AG09309 (cell line): ENCODE results near the gene RABGAP1L.

Source experiments
- DNase-seq: peaks from one replicate; pipeline ENCODE4 v3.0.0-alpha.2; 2010; ENCODE audit warnings: low read depth
- H3K4me3 ChIP-seq: 2 replicates; pipeline ENCODE4 v1.5.1; 2011; ENCODE audit warnings: mild to moderate bottlenecking, low read depth, low read length, moderate library complexity; ENCODE audit not compliant: control insufficient read depth
- TF ChIP-seq, protein P1 (sequence below): IDR thresholded peaks from 2 replicates; pipeline ENCODE4 v1.5.1; 2011; ENCODE audit warnings: mild to moderate bottlenecking, low read depth, low read length, inconsistent platforms; ENCODE audit not compliant: insufficient read depth, control insufficient read depth; ENCODE audit errors: missing control alignments

RABGAP1L gene

DNA sequence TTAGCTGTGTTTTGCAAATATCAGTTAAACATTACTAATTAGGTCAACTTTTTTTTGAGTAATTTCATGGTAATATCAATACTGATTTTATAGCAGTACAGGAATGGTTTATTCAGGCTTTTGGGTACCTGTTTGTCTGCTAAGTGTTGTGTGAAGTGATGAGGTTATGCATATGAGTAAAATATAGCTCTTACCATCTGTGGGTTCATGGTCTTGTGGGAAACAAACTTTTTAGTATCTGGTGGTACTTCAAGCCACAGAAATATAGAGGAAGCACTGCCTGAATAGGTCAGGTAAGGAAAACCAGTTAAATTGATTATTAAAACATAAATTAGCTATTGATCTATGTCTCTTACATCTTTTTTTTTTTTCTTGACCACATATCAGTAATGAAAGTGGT, 113.9 kb downstream of the RABGAP1L start:
- no peak overlapping the region for H3K4me3 ChIP-seq
- TF ChIP-seq, protein P1, sequence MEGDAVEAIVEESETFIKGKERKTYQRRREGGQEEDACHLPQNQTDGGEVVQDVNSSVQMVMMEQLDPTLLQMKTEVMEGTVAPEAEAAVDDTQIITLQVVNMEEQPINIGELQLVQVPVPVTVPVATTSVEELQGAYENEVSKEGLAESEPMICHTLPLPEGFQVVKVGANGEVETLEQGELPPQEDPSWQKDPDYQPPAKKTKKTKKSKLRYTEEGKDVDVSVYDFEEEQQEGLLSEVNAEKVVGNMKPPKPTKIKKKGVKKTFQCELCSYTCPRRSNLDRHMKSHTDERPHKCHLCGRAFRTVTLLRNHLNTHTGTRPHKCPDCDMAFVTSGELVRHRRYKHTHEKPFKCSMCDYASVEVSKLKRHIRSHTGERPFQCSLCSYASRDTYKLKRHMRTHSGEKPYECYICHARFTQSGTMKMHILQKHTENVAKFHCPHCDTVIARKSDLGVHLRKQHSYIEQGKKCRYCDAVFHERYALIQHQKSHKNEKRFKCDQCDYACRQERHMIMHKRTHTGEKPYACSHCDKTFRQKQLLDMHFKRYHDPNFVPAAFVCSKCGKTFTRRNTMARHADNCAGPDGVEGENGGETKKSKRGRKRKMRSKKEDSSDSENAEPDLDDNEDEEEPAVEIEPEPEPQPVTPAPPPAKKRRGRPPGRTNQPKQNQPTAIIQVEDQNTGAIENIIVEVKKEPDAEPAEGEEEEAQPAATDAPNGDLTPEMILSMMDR = no peak
- no peak for DNase-seq

DNA sequence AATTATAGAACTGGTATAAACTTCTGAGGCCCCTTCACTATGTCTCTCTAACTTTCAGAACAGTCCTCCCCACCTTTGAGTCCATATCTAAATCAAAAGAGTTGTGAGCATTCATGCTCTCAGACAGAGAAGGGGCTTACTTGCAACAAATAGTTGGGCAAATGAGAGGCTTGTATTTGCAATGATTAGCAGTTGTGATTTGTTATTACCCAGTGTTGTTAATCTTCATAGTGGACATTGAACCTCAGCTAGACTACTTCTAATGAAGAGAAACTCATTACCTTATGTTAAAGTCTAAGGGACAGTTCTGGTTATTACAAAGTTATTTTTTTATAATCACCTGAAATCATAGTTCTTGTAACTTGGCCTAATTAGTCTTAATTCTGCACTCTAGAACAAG, 114.5 kb downstream of the RABGAP1L start:
- no peak for DNase-seq
- TF ChIP-seq, protein P1 = no peak
- H3K4me3 ChIP-seq = no peak overlapping the region

DNA sequence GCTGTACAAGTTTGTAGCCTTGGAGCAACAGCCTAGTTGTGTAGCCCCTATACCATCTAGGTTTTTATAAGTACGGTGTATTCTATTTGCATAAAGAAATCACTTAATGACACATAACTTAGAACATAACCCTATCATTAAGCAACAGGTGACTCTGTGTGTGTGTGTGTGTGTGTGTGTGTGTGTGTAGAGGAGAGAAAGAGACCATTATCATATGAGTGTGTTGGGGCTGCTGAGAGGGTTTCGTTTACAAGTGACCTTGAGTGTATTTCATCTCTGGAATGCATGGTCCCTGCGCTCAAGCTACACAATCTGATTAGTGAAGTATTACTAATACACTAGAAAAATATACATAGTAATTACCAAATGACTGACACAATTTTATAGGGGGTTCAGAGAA, 115.1 kb downstream of the RABGAP1L start:
- DNase-seq = no peak
- TF ChIP-seq, protein P1 = no peak
- H3K4me3 ChIP-seq = no peak overlapping the region

DNA sequence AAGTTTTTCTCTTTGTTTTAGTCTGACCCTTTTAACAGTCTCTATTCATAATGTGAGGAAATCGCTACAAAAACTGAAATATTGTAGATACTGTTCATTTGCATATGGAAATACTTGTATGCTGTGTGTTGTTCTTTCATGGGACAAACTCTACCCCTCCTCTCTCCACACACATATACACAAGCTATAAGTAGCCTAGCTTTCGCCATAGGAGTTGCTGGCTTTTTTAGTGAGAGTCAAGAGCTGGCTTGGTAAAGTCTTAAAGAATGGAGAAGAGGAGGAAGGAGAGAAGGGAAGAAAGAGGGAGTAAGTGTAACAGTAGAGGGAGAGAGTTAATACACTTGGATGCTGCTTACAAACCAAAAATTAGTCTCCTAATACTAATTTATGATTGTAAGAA, 115.6 kb downstream of the RABGAP1L start:
- no peak overlapping the region for H3K4me3 ChIP-seq
- DNase-seq = no peak
- TF ChIP-seq, protein P1 = no peak

DNA sequence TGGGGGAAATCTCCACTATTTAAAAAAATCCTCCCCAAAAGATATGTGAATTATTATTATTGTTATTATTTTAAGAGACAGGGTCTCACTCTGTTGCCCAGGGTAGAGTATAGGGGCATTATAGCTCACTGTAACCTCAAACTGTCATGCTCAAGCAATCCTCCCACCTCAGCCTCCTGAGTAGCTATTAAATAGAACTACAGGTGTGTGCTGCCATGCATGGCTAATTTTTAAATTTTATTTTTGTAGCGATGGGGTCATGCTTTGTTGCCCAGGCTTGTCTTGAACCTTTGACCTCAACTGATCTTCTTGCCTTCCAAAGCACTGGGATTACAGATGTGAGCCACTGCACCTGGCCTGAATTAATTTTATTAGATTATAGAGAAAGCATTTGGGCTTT, 116.8 kb downstream of the RABGAP1L start:
- TF ChIP-seq, protein P1 = no peak
- no peak overlapping the region for H3K4me3 ChIP-seq
- DNase-seq = no peak

DNA sequence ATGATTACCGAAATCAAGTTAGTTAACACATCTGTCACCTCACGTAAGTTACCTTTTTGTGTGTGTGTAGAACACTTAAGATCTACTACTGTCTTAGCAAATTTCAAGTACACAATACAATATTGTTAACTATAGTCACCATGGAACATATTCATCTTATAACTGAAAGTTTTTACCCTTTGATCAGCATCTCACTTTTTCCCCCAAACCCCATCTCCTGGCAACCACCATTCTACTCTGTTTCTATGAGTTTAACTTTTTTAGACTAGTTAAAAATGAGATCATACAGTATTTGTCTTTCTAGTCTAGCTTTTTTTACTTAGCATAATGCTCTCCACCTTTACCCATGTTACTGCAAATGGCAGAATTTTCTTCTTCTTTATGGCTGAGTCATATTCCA, 124.7 kb downstream of the RABGAP1L start:
- TF ChIP-seq, protein P1 = no peak
- no peak overlapping the region for H3K4me3 ChIP-seq
- DNase-seq = no peak

DNA sequence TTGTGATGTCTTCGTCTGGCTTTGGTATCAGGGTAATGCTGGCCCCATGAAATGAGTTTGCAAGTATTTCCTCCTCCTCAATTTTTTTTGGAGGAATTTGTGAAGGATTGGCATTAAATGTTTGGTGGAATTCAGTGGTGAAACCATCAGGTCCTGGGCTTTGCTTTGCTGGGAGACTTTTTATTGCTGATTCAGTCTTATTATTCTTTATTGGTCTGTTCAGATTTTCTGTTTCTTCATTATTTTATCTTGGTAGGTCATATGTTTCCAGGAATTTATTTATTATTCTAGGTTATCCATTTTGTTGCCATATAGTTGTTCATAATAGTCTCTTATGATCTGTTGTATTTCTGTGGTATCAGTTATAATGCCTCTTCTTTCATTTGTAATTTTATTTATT, 126.7 kb downstream of the RABGAP1L start:
- no peak overlapping the region for H3K4me3 ChIP-seq
- no peak for DNase-seq
- TF ChIP-seq, protein P1 = no peak
